CD4-positive, alpha-beta T cell treated with Interferon alpha-2 for 1 hour (primary cell): ENCODE results near the gene PPM1A.

Experiments
- DNase-seq, 2 donors: peaks; one replicate each; pipeline ENCODE4 v3.0.0-alpha.2; 2020 to 2022

PPM1A gene

GRCh38 chr14:60248697-60249318, at the start of gene PPM1A:
TSS of gene PPM1A (plus strand) at chr14:60249221. CDS start at chr14:60282704, 33,483 bp downstream.
- peak; percentile 97 for DNase-seq

- DNase-seq = no peak
These were observed 49.7 kb upstream of the PPM1A start for GRCh38 chr14:60199321-60199720.

- no peak for DNase-seq
These were observed 44.7 kb upstream of the PPM1A start for GRCh38 chr14:60204104-60204842.

- no peak for DNase-seq
These were observed 43.9 kb upstream of the PPM1A start for GRCh38 chr14:60204843-60205774.

- no peak for DNase-seq
These were observed 42.8 kb upstream of the PPM1A start for GRCh38 chr14:60206249-60206670.

GRCh38 chr14:60206837-60207533, 42.0 kb upstream of the PPM1A start:
- no peak for DNase-seq

- DNase-seq = no peak
These were observed 38.3 kb upstream of the PPM1A start for GRCh38 chr14:60210703-60211102.

- no peak for DNase-seq
These were observed 37.9 kb upstream of the PPM1A start for GRCh38 chr14:60211153-60211552.

GRCh38 chr14:60212503-60213371, 36.3 kb upstream of the PPM1A start:
- no peak for DNase-seq

GRCh38 chr14:60214003-60214402, 35.0 kb upstream of the PPM1A start:
- no peak for DNase-seq

GRCh38 chr14:60214415-60215126, 34.5 kb upstream of the PPM1A start:
- DNase-seq = no peak

- no peak for DNase-seq
These were observed 33.9 kb upstream of the PPM1A start for GRCh38 chr14:60215127-60215444.

GRCh38 chr14:60215520-60216420, 33.3 kb upstream of the PPM1A start:
- no peak for DNase-seq

GRCh38 chr14:60217713-60218112, 31.3 kb upstream of the PPM1A start:
- DNase-seq = no peak

- peak in 1 of 2 donors; percentile 13 for DNase-seq
These were observed 28.9 kb upstream of the PPM1A start for GRCh38 chr14:60220084-60220483.

- DNase-seq = no peak
These were observed 28.1 kb upstream of the PPM1A start for GRCh38 chr14:60220917-60221316.

GRCh38 chr14:60221457-60221856, 27.6 kb upstream of the PPM1A start:
- DNase-seq = no peak

- DNase-seq = no peak
These were observed 26.2 kb upstream of the PPM1A start for GRCh38 chr14:60222820-60223219.

GRCh38 chr14:60225265-60225664, 23.8 kb upstream of the PPM1A start:
- DNase-seq = no peak

GRCh38 chr14:60226298-60226697, 22.7 kb upstream of the PPM1A start:
- no peak for DNase-seq
